Fibroblast of villous mesenchyme (primary cell): ENCODE results near the gene KRT6B. TPM values are rescaled to one million over a fixed set of nuclear protein-coding genes. Genes with fewer than 3 reads are reported as not detected.
A peak's percentile ranks its signal among the peaks of the same experiment; 100 is the strongest.
"Not testable (repeated sequence)": the region's sequence is repeated elsewhere in the genome, so short reads cannot be mapped to it uniquely, and the experiment has no call there.

Source experiments
- DNase-seq: peaks from one replicate; pipeline ENCODE4 v3.0.0-alpha.2; 2010; ENCODE audit warnings: low read depth
- H3K4me3 ChIP-seq: 2 replicates; pipeline ENCODE4 v1.5.1; 2011; ENCODE audit warnings: low read depth, mild to moderate bottlenecking, low read length
- total RNA-seq: library from RNA; depleted of rRNA; stranded (reverse); fragments of >200 nt; gene quantifications from 2 replicates; pipeline ENCODE4 v1.2.3, GENCODE V29; 2012
- TF ChIP-seq, protein P1 (sequence below): IDR thresholded peaks from 2 replicates; pipeline ENCODE4 v1.5.1; 2012; ENCODE audit warnings: low read depth, mild to moderate bottlenecking, low read length; ENCODE audit not compliant: insufficient read depth

Gene KRT6B
- total RNA-seq = not detected in 2 replicates

- TF ChIP-seq, protein P1, sequence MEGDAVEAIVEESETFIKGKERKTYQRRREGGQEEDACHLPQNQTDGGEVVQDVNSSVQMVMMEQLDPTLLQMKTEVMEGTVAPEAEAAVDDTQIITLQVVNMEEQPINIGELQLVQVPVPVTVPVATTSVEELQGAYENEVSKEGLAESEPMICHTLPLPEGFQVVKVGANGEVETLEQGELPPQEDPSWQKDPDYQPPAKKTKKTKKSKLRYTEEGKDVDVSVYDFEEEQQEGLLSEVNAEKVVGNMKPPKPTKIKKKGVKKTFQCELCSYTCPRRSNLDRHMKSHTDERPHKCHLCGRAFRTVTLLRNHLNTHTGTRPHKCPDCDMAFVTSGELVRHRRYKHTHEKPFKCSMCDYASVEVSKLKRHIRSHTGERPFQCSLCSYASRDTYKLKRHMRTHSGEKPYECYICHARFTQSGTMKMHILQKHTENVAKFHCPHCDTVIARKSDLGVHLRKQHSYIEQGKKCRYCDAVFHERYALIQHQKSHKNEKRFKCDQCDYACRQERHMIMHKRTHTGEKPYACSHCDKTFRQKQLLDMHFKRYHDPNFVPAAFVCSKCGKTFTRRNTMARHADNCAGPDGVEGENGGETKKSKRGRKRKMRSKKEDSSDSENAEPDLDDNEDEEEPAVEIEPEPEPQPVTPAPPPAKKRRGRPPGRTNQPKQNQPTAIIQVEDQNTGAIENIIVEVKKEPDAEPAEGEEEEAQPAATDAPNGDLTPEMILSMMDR = no peak
- no peak within 1 kb of the TSS for H3K4me3 ChIP-seq
- DNase-seq = no peak
These were observed at the start of gene KRT6B for GRCh38 chr12:52452101-52452500. TSS of gene KRT6B (minus strand) at chr12:52452146. CDS start at chr12:52452078, 68 bp downstream.

- no peak overlapping the region for H3K4me3 ChIP-seq
- TF ChIP-seq, protein P1 = no peak
- DNase-seq = no peak
These were observed 49.5 kb upstream of the KRT6B start for GRCh38 chr12:52501490-52501889.

GRCh38 chr12:52500574-52500973 is 48.6 kb upstream of the KRT6B start:
- H3K4me3 ChIP-seq, DNase-seq: not testable (repeated sequence)

- TF ChIP-seq, protein P1 = no peak
- no peak for DNase-seq
- no peak overlapping the region for H3K4me3 ChIP-seq
These were observed 48.0 kb upstream of the KRT6B start for GRCh38 chr12:52499806-52500560.

DNA sequence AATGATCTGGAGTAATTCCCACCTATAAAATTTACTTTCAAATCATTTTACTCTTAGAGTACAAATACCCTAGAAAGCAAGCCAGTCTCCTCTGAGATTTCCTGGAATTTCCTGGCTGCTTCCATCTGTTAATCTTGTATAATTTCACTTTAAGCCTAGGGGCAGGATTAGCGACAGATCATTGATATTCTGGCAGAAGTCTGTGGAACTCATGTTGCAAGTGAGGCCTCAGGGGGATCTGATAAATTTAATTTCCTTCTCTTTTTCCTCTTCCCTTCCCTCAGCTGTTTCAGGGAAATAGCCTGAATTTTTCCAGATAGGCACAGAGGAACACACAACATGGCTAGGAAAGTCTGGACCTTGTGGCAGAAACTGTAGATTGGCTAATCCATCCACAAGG is 47.0 kb upstream of the KRT6B start:
- TF ChIP-seq, protein P1 = no peak
- DNase-seq = no peak
- H3K4me3 ChIP-seq = no peak overlapping the region

GRCh38 chr12:52497975-52498374 is 46.0 kb upstream of the KRT6B start:
- TF ChIP-seq, protein P1 = no peak
- DNase-seq = no peak
- H3K4me3 ChIP-seq = no peak overlapping the region

GRCh38 chr12:52496590-52497071 is 44.7 kb upstream of the KRT6B start:
- TF ChIP-seq, protein P1 = no peak
- H3K4me3 ChIP-seq = no peak overlapping the region
- DNase-seq = peak; percentile 51
